ENCODE results near the gene RPL6.

DNA sequence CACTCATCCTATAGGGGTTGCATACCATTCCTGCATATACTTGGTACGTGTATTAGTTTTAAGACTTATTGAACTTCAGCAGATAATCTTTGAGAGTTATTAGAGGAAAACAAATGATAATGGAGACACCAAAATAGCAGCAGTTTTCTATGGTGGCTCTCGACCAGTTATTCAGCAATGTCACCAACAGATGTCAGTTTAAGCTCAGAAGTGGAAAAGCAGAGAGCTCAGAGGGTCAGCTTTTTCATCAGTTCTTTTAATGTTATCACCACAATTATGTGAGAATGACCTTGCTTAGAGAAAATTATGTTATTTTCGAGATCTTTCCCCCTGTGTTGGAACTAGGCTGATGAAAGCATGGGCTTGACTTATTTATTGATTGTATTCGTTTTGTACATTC, 41.3 kb upstream of the RPL6 start:
- TF ChIP-seq, protein P1, sequence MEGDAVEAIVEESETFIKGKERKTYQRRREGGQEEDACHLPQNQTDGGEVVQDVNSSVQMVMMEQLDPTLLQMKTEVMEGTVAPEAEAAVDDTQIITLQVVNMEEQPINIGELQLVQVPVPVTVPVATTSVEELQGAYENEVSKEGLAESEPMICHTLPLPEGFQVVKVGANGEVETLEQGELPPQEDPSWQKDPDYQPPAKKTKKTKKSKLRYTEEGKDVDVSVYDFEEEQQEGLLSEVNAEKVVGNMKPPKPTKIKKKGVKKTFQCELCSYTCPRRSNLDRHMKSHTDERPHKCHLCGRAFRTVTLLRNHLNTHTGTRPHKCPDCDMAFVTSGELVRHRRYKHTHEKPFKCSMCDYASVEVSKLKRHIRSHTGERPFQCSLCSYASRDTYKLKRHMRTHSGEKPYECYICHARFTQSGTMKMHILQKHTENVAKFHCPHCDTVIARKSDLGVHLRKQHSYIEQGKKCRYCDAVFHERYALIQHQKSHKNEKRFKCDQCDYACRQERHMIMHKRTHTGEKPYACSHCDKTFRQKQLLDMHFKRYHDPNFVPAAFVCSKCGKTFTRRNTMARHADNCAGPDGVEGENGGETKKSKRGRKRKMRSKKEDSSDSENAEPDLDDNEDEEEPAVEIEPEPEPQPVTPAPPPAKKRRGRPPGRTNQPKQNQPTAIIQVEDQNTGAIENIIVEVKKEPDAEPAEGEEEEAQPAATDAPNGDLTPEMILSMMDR (conservative IDR thresholded peaks at IDR 0.05; ENCODE audit: low read depth in 2 of 2), result peak in 1 of 2 experiments; percentile 25; a peak in 2 of 4 replicates
- TF ChIP-seq, protein P2, sequence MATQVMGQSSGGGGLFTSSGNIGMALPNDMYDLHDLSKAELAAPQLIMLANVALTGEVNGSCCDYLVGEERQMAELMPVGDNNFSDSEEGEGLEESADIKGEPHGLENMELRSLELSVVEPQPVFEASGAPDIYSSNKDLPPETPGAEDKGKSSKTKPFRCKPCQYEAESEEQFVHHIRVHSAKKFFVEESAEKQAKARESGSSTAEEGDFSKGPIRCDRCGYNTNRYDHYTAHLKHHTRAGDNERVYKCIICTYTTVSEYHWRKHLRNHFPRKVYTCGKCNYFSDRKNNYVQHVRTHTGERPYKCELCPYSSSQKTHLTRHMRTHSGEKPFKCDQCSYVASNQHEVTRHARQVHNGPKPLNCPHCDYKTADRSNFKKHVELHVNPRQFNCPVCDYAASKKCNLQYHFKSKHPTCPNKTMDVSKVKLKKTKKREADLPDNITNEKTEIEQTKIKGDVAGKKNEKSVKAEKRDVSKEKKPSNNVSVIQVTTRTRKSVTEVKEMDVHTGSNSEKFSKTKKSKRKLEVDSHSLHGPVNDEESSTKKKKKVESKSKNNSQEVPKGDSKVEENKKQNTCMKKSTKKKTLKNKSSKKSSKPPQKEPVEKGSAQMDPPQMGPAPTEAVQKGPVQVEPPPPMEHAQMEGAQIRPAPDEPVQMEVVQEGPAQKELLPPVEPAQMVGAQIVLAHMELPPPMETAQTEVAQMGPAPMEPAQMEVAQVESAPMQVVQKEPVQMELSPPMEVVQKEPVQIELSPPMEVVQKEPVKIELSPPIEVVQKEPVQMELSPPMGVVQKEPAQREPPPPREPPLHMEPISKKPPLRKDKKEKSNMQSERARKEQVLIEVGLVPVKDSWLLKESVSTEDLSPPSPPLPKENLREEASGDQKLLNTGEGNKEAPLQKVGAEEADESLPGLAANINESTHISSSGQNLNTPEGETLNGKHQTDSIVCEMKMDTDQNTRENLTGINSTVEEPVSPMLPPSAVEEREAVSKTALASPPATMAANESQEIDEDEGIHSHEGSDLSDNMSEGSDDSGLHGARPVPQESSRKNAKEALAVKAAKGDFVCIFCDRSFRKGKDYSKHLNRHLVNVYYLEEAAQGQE (IDR thresholded peaks at IDR 0.05; ENCODE audit: unreplicated experiment), result no peak

Measured in GM23338 (cell line).